GM10266 (cell line): ENCODE results near the gene TRDMT1.
A peak's percentile ranks its signal among the peaks of the same experiment; 100 is the strongest.

Source experiments
- DNase-seq: peaks from one replicate; pipeline ENCODE4 v3.0.0; 2012; ENCODE audit errors: extremely low spot score
- CTCF ChIP-seq: IDR thresholded peaks from 2 replicates; pipeline ENCODE4 v1.5.1; 2012; ENCODE audit warnings: mild to moderate bottlenecking, low read depth; ENCODE audit not compliant: control insufficient read depth, insufficient read depth; ENCODE audit errors: missing control alignments

TRDMT1 gene

GRCh38 chr10:17229967-17230682, 28.7 kb upstream of the TRDMT1 start:
- peak; percentile 71 for DNase-seq

GRCh38 chr10:17229717-17229966, 28.2 kb upstream of the TRDMT1 start:
- no peak for TF ChIP-seq CTCF
- no peak for DNase-seq

More at GRCh38 chr10:17229967-17230682, 28.7 kb upstream of the TRDMT1 start:
- no peak for TF ChIP-seq CTCF

- TF ChIP-seq CTCF: no peak
- peak; percentile 32 for DNase-seq
These were observed 27.7 kb upstream of the TRDMT1 start for GRCh38 chr10:17229016-17229716.

- TF ChIP-seq CTCF: no peak
These were observed 26.9 kb upstream of the TRDMT1 start, which contains the start of gene VIM for GRCh38 chr10:17228091-17229015. TSS of gene VIM (plus strand) at chr10:17228241. CDS start at chr10:17229423, 1,182 bp downstream.

GRCh38 chr10:17227367-17228090, 26.1 kb upstream of the TRDMT1 start:
- peak; percentile 16 for TF ChIP-seq CTCF
- DNase-seq: peak; percentile 54

More at GRCh38 chr10:17228091-17229015, 26.9 kb upstream of the TRDMT1 start, which contains the start of gene VIM:
- peak; percentile 60 for DNase-seq

GRCh38 chr10:17226891-17227303, 25.4 kb upstream of the TRDMT1 start:
- no peak for DNase-seq
- no peak for TF ChIP-seq CTCF
